ENCODE data around the gene PDHB. TPM values are rescaled to one million over a fixed set of nuclear protein-coding genes. Genes with fewer than 3 reads are reported as not detected.

Gene PDHB
- total and polyA plus RNA-seq, 2 of the 13 experiments (the other 11 are each of a cell fraction or from before 2014, with no cell fraction given), result 108 to 153 TPM

- TF ChIP-seq ZNF850 (CRISPR knock-in tag; conservative IDR thresholded peaks at IDR 0.05) (no peak), BATF2 (CRISPR knock-in tag; IDR thresholded peaks at IDR 0.05) (no peak), HMGA1 (CRISPR knock-in tag; conservative IDR thresholded peaks at IDR 0.05) (no peak), THAP7 (CRISPR knock-in tag; IDR thresholded peaks at IDR 0.05) (no peak), REPIN1 (CRISPR knock-in tag; IDR thresholded peaks at IDR 0.05; ENCODE audit: borderline replicate concordance, low read depth) (peak; percentile 39; the same call in 1 of the 2 replicates), ZNF510 (CRISPR knock-in tag; IDR thresholded peaks at IDR 0.05; ENCODE audit: low read depth) (no peak), ZSCAN12 (CRISPR knock-in tag; IDR thresholded peaks at IDR 0.05) (no peak), CBX1 (IDR thresholded peaks at IDR 0.05; ENCODE audit: low read depth) (peak; percentile 18), ZNF263 (CRISPR knock-in tag; IDR thresholded peaks at IDR 0.05) (0 out of 2 replicates have a peak, but pooled peaks have one; percentile 12), REL (CRISPR knock-in tag; conservative IDR thresholded peaks at IDR 0.05) (no peak), ZNF501 (CRISPR knock-in tag; IDR thresholded peaks at IDR 0.05) (no peak), ZNF737 (CRISPR knock-in tag; IDR thresholded peaks at IDR 0.05; ENCODE audit: borderline replicate concordance) (no peak), CENPT (CRISPR knock-in tag; IDR thresholded peaks at IDR 0.05; ENCODE audit: low read depth) (no peak), RBFOX2 (IDR thresholded peaks at IDR 0.05; ENCODE audit: low read depth, low read length) (no peak), ETV6 (CRISPR knock-in tag; conservative IDR thresholded peaks at IDR 0.05) (peak; percentile 30; the same call in 1 of the 2 replicates), ZNF615 (CRISPR knock-in tag; IDR thresholded peaks at IDR 0.05; ENCODE audit: borderline replicate concordance) (0 out of 2 replicates have a peak, but pooled peaks have one; percentile 72), MBNL3 (CRISPR knock-in tag; conservative IDR thresholded peaks at IDR 0.05) (no peak), ZNF574 (CRISPR knock-in tag; IDR thresholded peaks at IDR 0.05) (peak; percentile 70; the same call in 1 of the 2 replicates), RCOR2 (CRISPR knock-in tag; IDR thresholded peaks at IDR 0.05) (peak; percentile 80; the same call in 1 of the 2 replicates), ZNF598 (CRISPR knock-in tag; IDR thresholded peaks at IDR 0.05; ENCODE audit: borderline replicate concordance) (no peak), ZNF234 (CRISPR knock-in tag; conservative IDR thresholded peaks at IDR 0.05) (no peak), AHR (CRISPR knock-in tag; IDR thresholded peaks at IDR 0.05) (no peak)
- TF ChIP-seq, protein P1, sequence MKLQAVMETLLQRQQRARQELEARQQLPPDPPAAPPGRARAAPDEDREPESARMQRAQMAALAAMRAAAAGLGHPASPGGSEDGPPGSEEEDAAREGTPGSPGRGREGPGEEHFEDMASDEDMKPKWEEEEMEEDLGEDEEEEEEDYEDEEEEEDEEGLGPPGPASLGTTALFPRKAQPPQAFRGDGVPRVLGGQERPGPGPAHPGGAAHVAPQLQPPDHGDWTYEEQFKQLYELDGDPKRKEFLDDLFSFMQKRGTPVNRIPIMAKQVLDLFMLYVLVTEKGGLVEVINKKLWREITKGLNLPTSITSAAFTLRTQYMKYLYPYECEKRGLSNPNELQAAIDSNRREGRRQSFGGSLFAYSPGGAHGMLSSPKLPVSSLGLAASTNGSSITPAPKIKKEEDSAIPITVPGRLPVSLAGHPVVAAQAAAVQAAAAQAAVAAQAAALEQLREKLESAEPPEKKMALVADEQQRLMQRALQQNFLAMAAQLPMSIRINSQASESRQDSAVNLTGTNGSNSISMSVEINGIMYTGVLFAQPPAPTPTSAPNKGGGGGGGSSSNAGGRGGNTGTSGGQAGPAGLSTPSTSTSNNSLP (IDR thresholded peaks at IDR 0.05; ENCODE audit: low read depth, low read length), result peak; percentile 92
Observed at GRCh38 chr3:58471025-58471887, 37.6 kb upstream of the PDHB start (continued).

Data from HepG2 (cell line).